Endothelial cell of umbilical vein (primary cell): ENCODE measurements around the gene DGAT2. TPM values are rescaled to one million over a fixed set of nuclear protein-coding genes. Genes with fewer than 3 reads are reported as not detected.

Experiments
- BruUV-seq: library from RNA; stranded (reverse); fragments of 400-500 nt; replicated peaks from 2 replicates; lab custom pipeline; 2021; lab: Mats Ljungman, UMichigan
- CTCF ChIA-PET: fragments of 300-600, 350-600 bp; sonication (Branson Sonifier 250); formaldehyde crosslinking; loops from one replicate; lab custom pipeline; 2021; ENCODE audit warnings: antibody characterized with exemption, inconsistent platforms; lab: Charles Lee
- POLR2A ChIA-PET: fragments of 300-600, 350-600 bp; sonication (Branson Sonifier 250); formaldehyde crosslinking; loops from one replicate; lab custom pipeline; 2021; ENCODE audit warnings: antibody characterized with exemption, inconsistent platforms; lab: Charles Lee
- DNase-seq: peaks from one replicate; pipeline ENCODE4 v3.0.0-alpha.2; 2011; ENCODE audit warnings: low read depth, low spot score
- FAIRE-seq: peaks from 2 replicates; lab custom pipeline; 2011; peaks lifted over from hg19 to GRCh38; lab: Jason Lieb, UNC
- H2AFZ ChIP-seq: 2 replicates; pipeline ENCODE4 v1.6.0; 2012; ENCODE audit warnings: low read depth, low read length, control low read depth, inconsistent platforms
- H3K27ac ChIP-seq: 2 replicates; pipeline ENCODE4 v1.5.1; 2011; ENCODE audit warnings: low read depth, mild to moderate bottlenecking, control low read depth, low read length, moderate library complexity; ENCODE audit not compliant: insufficient read depth
- H3K27me3 ChIP-seq, 2 experiments: 2 replicates each; pipeline versions ENCODE4 v1.6.0 to v1.6.1; 2011; ENCODE audit warnings: low read length in 2 of 2, mixed read lengths in 1 of 2; ENCODE audit not compliant: control insufficient read depth in 2 of 2, insufficient read depth in 2 of 2
- H3K36me3 ChIP-seq, 2 experiments: 2 replicates in 1 of 2; 3 replicates in 1 of 2; pipeline ENCODE4 v1.5.1; 2011; ENCODE audit warnings: low read length in 2 of 2, mild to moderate bottlenecking in 1 of 2, moderate library complexity in 1 of 2; ENCODE audit not compliant: control insufficient read depth in 2 of 2, insufficient read depth in 2 of 2; ENCODE audit errors: extremely low read depth in 1 of 2
- H3K4me1 ChIP-seq: 3 replicates; pipeline ENCODE4 v1.5.1; 2011; ENCODE audit warnings: mild to moderate bottlenecking, low read length; ENCODE audit not compliant: control insufficient read depth, insufficient read depth; ENCODE audit errors: extremely low read depth
- H3K4me2 ChIP-seq: 2 replicates; pipeline ENCODE4 v1.6.1; 2011; ENCODE audit warnings: low read length, control low read depth, mixed read lengths; ENCODE audit not compliant: insufficient read depth
- H3K4me3 ChIP-seq, 3 experiments: fragments of 200-600 bp in 1 of 3; sonication (generic), shearing (Covaris generic) in 1 of 3; replicated peaks in 1 of 3; 2 replicates each; pipeline ENCODE4 v1.5.1; 2011 to 2016; ENCODE audit warnings: control low read depth in 3 of 3, low read length in 3 of 3, mild to moderate bottlenecking in 2 of 3, inconsistent platforms in 1 of 3, low read depth in 1 of 3, moderate library complexity in 1 of 3; ENCODE audit not compliant: insufficient read depth in 1 of 3
- H3K79me2 ChIP-seq: 2 replicates; pipeline ENCODE4 v1.6.0; 2012; ENCODE audit warnings: low read length, inconsistent platforms; ENCODE audit not compliant: control insufficient read depth, insufficient read depth
- H3K9ac ChIP-seq: replicated peaks from 2 replicates; pipeline ENCODE3; 2011; ENCODE audit warnings: low read length, control low read depth; ENCODE audit not compliant: insufficient read depth; ENCODE audit errors: extremely low read depth
- H3K9me1 ChIP-seq: replicated peaks from 3 replicates; pipeline ENCODE4 v1.6.0; 2011; ENCODE audit warnings: mild to moderate bottlenecking, low read length; ENCODE audit not compliant: control insufficient read depth, insufficient read depth; ENCODE audit errors: extremely low read depth
- H3K9me3 ChIP-seq: replicated peaks from 2 replicates; pipeline ENCODE4 v1.5.1; 2012; ENCODE audit warnings: low read length, inconsistent platforms; ENCODE audit not compliant: control insufficient read depth, insufficient read depth
- H4K20me1 ChIP-seq: replicated peaks from 2 replicates; pipeline ENCODE3; 2011; ENCODE audit warnings: mild to moderate bottlenecking, low read length; ENCODE audit not compliant: control insufficient read depth, insufficient read depth; ENCODE audit errors: extremely low read depth
- CTCF ChIP-seq, 2 donors: IDR thresholded peaks; 1 replicate in 1 of 2; 2 replicates in 1 of 2; pipeline ENCODE4 v1.5.1; 2011; ENCODE audit warnings: low read length in 2 of 2, mild to moderate bottlenecking in 2 of 2, moderate library complexity in 2 of 2, control low read depth in 1 of 2, inconsistent platforms in 1 of 2, low read depth in 1 of 2; ENCODE audit not compliant: insufficient read depth in 1 of 2; ENCODE audit errors: extremely low read depth in 1 of 2
- EZH2 ChIP-seq: IDR thresholded peaks from 2 replicates; pipeline ENCODE4 v1.6.1; 2012; ENCODE audit warnings: borderline replicate concordance, low read depth, mild to moderate bottlenecking, moderate library complexity, low read length, inconsistent platforms; ENCODE audit not compliant: severe bottlenecking
- FOS ChIP-seq: IDR thresholded peaks from 2 replicates; pipeline ENCODE4 v1.6.1; 2011; ENCODE audit warnings: mild to moderate bottlenecking, low read length, moderate library complexity, borderline replicate concordance; ENCODE audit not compliant: insufficient read depth
- GATA2 ChIP-seq: IDR thresholded peaks from 2 replicates; pipeline ENCODE4 v1.7.0; 2011; ENCODE audit warnings: low read depth, mild to moderate bottlenecking, moderate library complexity, mixed read lengths, low read length; ENCODE audit not compliant: insufficient read length, insufficient read depth
- JUN ChIP-seq: IDR thresholded peaks from 2 replicates; pipeline ENCODE4 v1.6.1; 2011; ENCODE audit warnings: borderline replicate concordance, low read depth; ENCODE audit not compliant: insufficient read length, insufficient read depth
- MYC ChIP-seq: IDR thresholded peaks from one replicate; pipeline ENCODE4 v1.6.1; 2011; ENCODE audit warnings: mild to moderate bottlenecking, low read depth, low read length
- POLR2A ChIP-seq: IDR thresholded peaks from 2 replicates; pipeline ENCODE4 v1.6.1; 2012; ENCODE audit warnings: low read depth, mild to moderate bottlenecking, control low read depth, low read length
- POLR2AphosphoS5 ChIP-seq: IDR thresholded peaks from 2 replicates; pipeline ENCODE4 v1.6.1; 2012; ENCODE audit warnings: low read depth, mild to moderate bottlenecking, control low read depth, low read length, moderate library complexity; ENCODE audit not compliant: insufficient read depth
- dilution Hi-C: fragments of 300-500 bp; cut with MboI; formaldehyde crosslinking; loops from one replicate; pipeline ENCODE4 v1.15.0; 2019; ENCODE audit warnings: low sequenced_read_pairs; ENCODE audit not compliant: extremely low pct_ligation_motif_present
- intact Hi-C: fragments of 100-400 bp; cut with micrococcal nuclease; formaldehyde crosslinking; loops from one replicate; pipeline ENCODE4 v1.10.0; 2022
- polyA plus RNA-seq, 4 experiments: library from polyadenylated mRNA; depleted of rRNA in 3 of 4; stranded (reverse) in 3 of 4; unstranded in 1 of 4; fragments of >200 nt; gene quantifications; 2 replicates each; pipeline versions ENCODE4 v1.2.1 to v1.2.3, GENCODE V29; 2011 to 2012; ENCODE audit warnings: missing spikeins in 1 of 4
- total RNA-seq: library from RNA; stranded (reverse); gene quantifications from 2 replicates; pipeline ENCODE4 v1.2.3, GENCODE V29; 2021
- TF ChIP-seq, protein P1 (sequence below): IDR thresholded peaks from 2 replicates; pipeline ENCODE4 v1.6.1; 2011; ENCODE audit not compliant: insufficient read depth, insufficient read length

Gene DGAT2
- total and polyA plus RNA-seq, 2 donors (not counting 3 experiments of a cell fraction or from before 2014, with no cell fraction given), result 0.55 to 0.79 TPM

- CTCF ChIA-PET, result interaction anchor here (1.1 to 2.1 kb wide), 6 partner anchors 9 to 358 kb away, joined by 3 to 9 read pairs (median 6); no protein-coding TSS in a partner anchor
- Histone ChIP-seq H3K9me1 (no peaks in the 10 kb centered on the region), H2AFZ (no peak overlapping the region), H3K79me2 (no peaks in the 10 kb centered on the region), H3K9ac (no peak overlapping the region), H3K4me2 (no peak overlapping the region), H3K9me3 (no peaks in the 10 kb centered on the region), H3K4me3 (no peak overlapping the region), H3K4me1 (peaks cover 4% of the 10 kb centered on the region), H4K20me1 (no peaks in the 10 kb centered on the region), H3K36me3 (no peaks in the 10 kb centered on the region), H3K27ac (no peak overlapping the region), H3K27me3 (no peaks in the 10 kb centered on the region)
- BruUV-seq, result no TSS peak
- dilution Hi-C loops (no loop called here), intact Hi-C loops (no loop called here)
- FAIRE-seq (no peak), DNase-seq (no peak)
- TF ChIP-seq EZH2 (no peak), MYC (no peak), CTCF (IDR thresholded peaks at IDR 0.05; ENCODE audit: extremely low read depth in 1 of 2, insufficient read depth in 1 of 2, low read depth in 1 of 2, low read length in 2 of 2) (no peak), POLR2A (no peak), GATA2 (no peak), JUN (no peak), FOS (no peak), POLR2AphosphoS5 (no peak)
- TF ChIP-seq, protein P1, sequence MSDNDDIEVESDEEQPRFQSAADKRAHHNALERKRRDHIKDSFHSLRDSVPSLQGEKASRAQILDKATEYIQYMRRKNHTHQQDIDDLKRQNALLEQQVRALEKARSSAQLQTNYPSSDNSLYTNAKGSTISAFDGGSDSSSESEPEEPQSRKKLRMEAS, result no peak
- POLR2A ChIA-PET, result no interaction called here
Measured at GRCh38 chr11:75793966-75794365, 25.4 kb downstream of the DGAT2 start.
